HG03135 (cell line): ENCODE data around the gene TGFB3.

Experiments used
- ATAC-seq: cut with Tn5 transposase; IDR thresholded peaks from one replicate; pipeline ENCODE4 v1.9.1; 2021; ENCODE audit warnings: mild to moderate bottlenecking, moderate library complexity; ENCODE audit not compliant: unreplicated experiment

The TGFB3 gene

GRCh38 chr14:75987201-75987970 lies 5.6 kb upstream of the TGFB3 start:
- no peak for ATAC-seq

GRCh38 chr14:75986439-75986765 lies 4.6 kb upstream of the TGFB3 start:
- ATAC-seq: no peak

GRCh38 chr14:75985618-75986438 lies 4.0 kb upstream of the TGFB3 start, which contains the start of gene IFT43:
TSS of gene IFT43 (plus strand) at chr14:75985763. CDS start at chr14:75985787, 24 bp downstream.
- ATAC-seq: peak; percentile 64

- no peak for ATAC-seq
These were observed 2.9 kb upstream of the TGFB3 start for GRCh38 chr14:75984674-75985073.

- no peak for ATAC-seq
These were observed 1.2 kb upstream of the TGFB3 start for GRCh38 chr14:75983019-75983358.

- ATAC-seq: peak; percentile 42
These were observed 647 bp upstream of the TGFB3 start for GRCh38 chr14:75982266-75983018.

- ATAC-seq: no peak
These were observed 939 bp downstream of the TGFB3 start for GRCh38 chr14:75980856-75981255.

GRCh38 chr14:75979648-75980565 lies 1.9 kb downstream of the TGFB3 start:
- ATAC-seq: no peak

- no peak for ATAC-seq
These were observed 2.7 kb downstream of the TGFB3 start for GRCh38 chr14:75979071-75979571.

- no peak for ATAC-seq
These were observed 3.5 kb downstream of the TGFB3 start for GRCh38 chr14:75978249-75978731.

- no peak for ATAC-seq
These were observed 4.2 kb downstream of the TGFB3 start for GRCh38 chr14:75977582-75977943.

GRCh38 chr14:75976826-75977581 lies 4.8 kb downstream of the TGFB3 start:
- no peak for ATAC-seq

GRCh38 chr14:75972801-75973421 lies 8.9 kb downstream of the TGFB3 start:
- no peak for ATAC-seq

- ATAC-seq: no peak
These were observed 10.3 kb downstream of the TGFB3 start for GRCh38 chr14:75971509-75971908.

- no peak for ATAC-seq
These were observed 10.8 kb downstream of the TGFB3 start for GRCh38 chr14:75970989-75971388.

- ATAC-seq: no peak
These were observed 11.9 kb downstream of the TGFB3 start for GRCh38 chr14:75969891-75970290.

GRCh38 chr14:75969126-75969525 lies 12.7 kb downstream of the TGFB3 start:
- ATAC-seq: no peak

- no peak for ATAC-seq
These were observed 13.3 kb downstream of the TGFB3 start for GRCh38 chr14:75968456-75968855.

- ATAC-seq: no peak
These were observed 13.9 kb downstream of the TGFB3 start for GRCh38 chr14:75967866-75968265.
